ENCODE measurements around the gene CDHR4. TPM values are rescaled to one million over a fixed set of nuclear protein-coding genes. Genes with fewer than 3 reads are reported as not detected.

Gene CDHR4
- total RNA-seq, 2 experiments from 2014 or later = 0.37 TPM; not detected in 1

Other genes with a start within 250 kb of the CDHR4 start
- under 1 TPM; 0.10 to 0.35 TPM for gene BSN, start 245.4 kb downstream of the CDHR4 start, total RNA-seq
- gene APEH, start 125.5 kb downstream of the CDHR4 start, total RNA-seq = 100 to 1,000 TPM; 173 to 189 TPM
- 1 to 10 TPM; 6.7 to 8.4 TPM for gene MST1, start 110.4 kb downstream of the CDHR4 start, total RNA-seq
- 10 to 100 TPM; 32.4 to 35.5 TPM for gene RNF123, start 110.3 kb downstream of the CDHR4 start, total RNA-seq
- gene AMIGO3, start 80.2 kb downstream of the CDHR4 start, total RNA-seq = not detected
- 10 to 100 TPM; 43.0 to 43.6 TPM for gene GMPPB, start 75.9 kb downstream of the CDHR4 start, total RNA-seq
- 10 to 100 TPM; 24.1 to 30.6 TPM for gene IP6K1, start 13.3 kb downstream of the CDHR4 start, total RNA-seq
- gene INKA1, start 3.4 kb upstream of the CDHR4 start, total RNA-seq = 1 to 10 TPM; 1.2 to 1.5 TPM
- gene UBA7, start 14.1 kb upstream of the CDHR4 start, total RNA-seq = 10 to 100 TPM; 65.1 to 68.0 TPM
- 10 to 100 TPM; 23.0 to 23.6 TPM for gene TRAIP, start 56.7 kb upstream of the CDHR4 start, total RNA-seq
- gene CAMKV, start 70.0 kb upstream of the CDHR4 start, total RNA-seq = 1 to 10 TPM; 1.6 to 1.7 TPM
- under 1 TPM; 0.74 to 0.76 TPM for gene MST1R, start 104.0 kb upstream of the CDHR4 start, total RNA-seq
- 10 to 100 TPM; 11.7 to 12.2 TPM for gene MON1A, start 129.9 kb upstream of the CDHR4 start, total RNA-seq
- 10 to 100 TPM; 59.5 to 64.8 TPM for gene RBM6, start 140.3 kb upstream of the CDHR4 start, total RNA-seq